Uterus (tissue), 4 donors: Measurements from ENCODE around the gene SERPINA7. TPM values are rescaled to one million over a fixed set of nuclear protein-coding genes. Genes with fewer than 3 reads are reported as not detected.
"Not testable (repeated sequence)": the region's sequence is repeated elsewhere in the genome, so short reads cannot be mapped to it uniquely, and the experiment has no call there.

ENCODE experiments used
- DNase-seq, 2 donors: peaks; one replicate each; pipeline ENCODE4 v3.0.0-alpha.2; 2019 to 2020
- H3K27ac ChIP-seq, 2 donors: fragments of 200-600 bp; sonication (generic); 1 replicate in 1 of 2; 2 replicates in 1 of 2; pipeline ENCODE4 v1.5.1; 2016 to 2018
- H3K27me3 ChIP-seq, 2 donors: fragments of 200-600 bp; sonication (generic); one replicate each; pipeline ENCODE4 v1.5.1; 2018 to 2019; ENCODE audit warnings: control low read depth in 1 of 2
- H3K36me3 ChIP-seq, 2 donors: fragments of 200-600 bp; sonication (generic); one replicate each; pipeline ENCODE4 v1.5.1; 2019; ENCODE audit warnings: control low read depth in 1 of 2
- H3K4me1 ChIP-seq, 2 donors: fragments of 200-600 bp; sonication (generic); one replicate each; pipeline ENCODE4 v1.5.1; 2018 to 2019; ENCODE audit warnings: control low read depth in 1 of 2
- H3K4me3 ChIP-seq, 2 donors: fragments of 200-600 bp; sonication (generic); 1 replicate in 1 of 2; 2 replicates in 1 of 2; pipeline ENCODE4 v1.5.1; 2018 to 2019; ENCODE audit warnings: mild to moderate bottlenecking in 1 of 2
- H3K9me3 ChIP-seq, 2 donors: fragments of 200-600 bp; sonication (generic); one replicate each; pipeline ENCODE4 v1.5.1; 2019; ENCODE audit warnings: control low read depth in 1 of 2
- CTCF ChIP-seq, 4 experiments: fragments of 200-600 bp in 2 of 4; fragments of 450-650 bp in 2 of 4; sonication (generic) in 2 of 4; IDR thresholded peaks; one replicate each; pipeline ENCODE4 v1.5.1; 2016 to 2019; ENCODE audit warnings: antibody characterized with exemption in 4 of 4, mild to moderate bottlenecking in 2 of 4, moderate library complexity in 1 of 4
- POLR2A ChIP-seq, 2 donors: fragments of 450-650 bp; IDR thresholded peaks; one replicate each; pipeline ENCODE4 v1.6.1; 2016; ENCODE audit warnings: antibody characterized with exemption in 2 of 2, mild to moderate bottlenecking in 1 of 2, moderate library complexity in 1 of 2
- intact Hi-C: fragments of 100-400 bp; cut with DNase I; formaldehyde crosslinking; loops from one replicate; pipeline ENCODE4 v1.15.1; 2023; ENCODE audit warnings: low total_unique reads
- total RNA-seq, 4 donors: library from RNA; depleted of rRNA in 3 of 4; stranded (reverse); fragments of >200 nt in 3 of 4; gene quantifications; one replicate each; pipeline versions ENCODE4 v1.1.0 to v1.2.4, GENCODE V29; 2014 to 2023
- donor health status: DM: yes; HTN: yes; CAD: no.

The SERPINA7 gene
- total RNA-seq, 4 donors from 2014 or later = not detected

- no peaks in the 10 kb centered on the region for H3K27me3 ChIP-seq
These were observed 38.3 kb downstream of the SERPINA7 start for GRCh38 chrX:106000203-106000602.

GRCh38 chrX:105999294-105999693 is 39.2 kb downstream of the SERPINA7 start:
- TF ChIP-seq CTCF (IDR thresholded peaks at IDR 0.05) (no peak), POLR2A (IDR thresholded peaks at IDR 0.05) (no peak)

More at GRCh38 chrX:106000203-106000602, 38.3 kb downstream of the SERPINA7 start:
- no peaks in the 10 kb centered on the region for H3K4me1 ChIP-seq
- intact Hi-C loops = no loop called here
- DNase-seq = no peak
- no peak overlapping the region for H3K4me3 ChIP-seq
- H3K9me3 ChIP-seq = no peaks in the 10 kb centered on the region
- TF ChIP-seq POLR2A (IDR thresholded peaks at IDR 0.05) (no peak), CTCF (IDR thresholded peaks at IDR 0.05) (no peak)
- H3K27ac ChIP-seq = no peak overlapping the region
- H3K36me3 ChIP-seq = no peaks in the 10 kb centered on the region

GRCh38 chrX:105988487-105988886 is 50.0 kb downstream of the SERPINA7 start:
- H3K27ac ChIP-seq, intact Hi-C loops, H3K36me3 ChIP-seq, H3K27me3 ChIP-seq, H3K4me3 ChIP-seq, H3K9me3 ChIP-seq, DNase-seq, H3K4me1 ChIP-seq: not testable (repeated sequence)

More at GRCh38 chrX:105999294-105999693, 39.2 kb downstream of the SERPINA7 start:
- Histone ChIP-seq H3K27ac (no peak overlapping the region), H3K9me3 (no peaks in the 10 kb centered on the region), H3K27me3 (no peaks in the 10 kb centered on the region), H3K4me1 (no peaks in the 10 kb centered on the region), H3K4me3 (no peak overlapping the region), H3K36me3 (no peaks in the 10 kb centered on the region)
- DNase-seq = no peak
- intact Hi-C loops = no loop called here

Other genes with a start within 250 kb of the SERPINA7 start
- 10 to 100 TPM in 1 of 4 donors, 1 to 10 TPM in 3; 1.5 to 30.2 (median 2.8) TPM for gene NRK, start 216.2 kb downstream of the SERPINA7 start, total RNA-seq
- gene PWWP3B, start 129.6 kb upstream of the SERPINA7 start, total RNA-seq = 10 to 100 TPM; 17.9 to 28.2 (median 20.9) TPM